GM19324 (cell line): Measurements from ENCODE around the gene PPFIA4.

Experiments
- ATAC-seq: cut with Tn5 transposase; IDR thresholded peaks from one replicate; pipeline ENCODE4 v1.9.1; 2021; ENCODE audit warnings: mild to moderate bottlenecking, moderate library complexity; ENCODE audit not compliant: unreplicated experiment, low FRiP score

PPFIA4 gene

GRCh38 chr1:203081465-203082230 is 55.4 kb downstream of the PPFIA4 start:
- no peak for ATAC-seq

- ATAC-seq, result no peak
These were observed 55.9 kb downstream of the PPFIA4 start for GRCh38 chr1:203082231-203082505.

- ATAC-seq, result no peak
These were observed 56.5 kb downstream of the PPFIA4 start for GRCh38 chr1:203082571-203083462.

- no peak for ATAC-seq
These were observed 57.2 kb downstream of the PPFIA4 start for GRCh38 chr1:203083463-203083921.

GRCh38 chr1:203084588-203085527 is 58.6 kb downstream of the PPFIA4 start:
- ATAC-seq, result no peak

GRCh38 chr1:203085528-203086406 is 59.5 kb downstream of the PPFIA4 start, which contains the start of gene MYOG:
MYOG (minus strand) TSS chr1:203086012; CDS start chr1:203085961, 51 bp downstream.
- ATAC-seq, result no peak

GRCh38 chr1:203086992-203087763 is 60.9 kb downstream of the PPFIA4 start:
- ATAC-seq, result no peak

- ATAC-seq, result no peak
These were observed 62.1 kb downstream of the PPFIA4 start for GRCh38 chr1:203088441-203088840.

GRCh38 chr1:203089001-203089650 is 62.8 kb downstream of the PPFIA4 start:
- ATAC-seq, result no peak

- ATAC-seq, result no peak
These were observed 63.4 kb downstream of the PPFIA4 start for GRCh38 chr1:203089651-203090045.

- ATAC-seq, result no peak
These were observed 64.3 kb downstream of the PPFIA4 start for GRCh38 chr1:203090421-203091198.

- ATAC-seq, result no peak
These were observed 64.8 kb downstream of the PPFIA4 start for GRCh38 chr1:203091199-203091477.

GRCh38 chr1:203091761-203092330 is 65.6 kb downstream of the PPFIA4 start:
- ATAC-seq, result no peak

GRCh38 chr1:203093754-203094410 is 67.6 kb downstream of the PPFIA4 start:
- ATAC-seq, result no peak

- no peak for ATAC-seq
These were observed 68.9 kb downstream of the PPFIA4 start for GRCh38 chr1:203095061-203095690.

GRCh38 chr1:203096566-203096965 is 70.3 kb downstream of the PPFIA4 start:
- no peak for ATAC-seq
